Nucleus accumbens (tissue), 56 donors: ENCODE measurements around the gene GLT6D1.
A peak's percentile ranks its signal among the peaks of the same experiment; 100 is the strongest.

Experiments used
- DNase-seq, 56 donors: peaks; one replicate each; lab custom pipeline; 2025; lab: John Stamatoyannopoulos, UW

Gene GLT6D1

GRCh38 chr9:135588886-135589595 lies 50.3 kb downstream of the GLT6D1 start:
- no peak for DNase-seq

DNA sequence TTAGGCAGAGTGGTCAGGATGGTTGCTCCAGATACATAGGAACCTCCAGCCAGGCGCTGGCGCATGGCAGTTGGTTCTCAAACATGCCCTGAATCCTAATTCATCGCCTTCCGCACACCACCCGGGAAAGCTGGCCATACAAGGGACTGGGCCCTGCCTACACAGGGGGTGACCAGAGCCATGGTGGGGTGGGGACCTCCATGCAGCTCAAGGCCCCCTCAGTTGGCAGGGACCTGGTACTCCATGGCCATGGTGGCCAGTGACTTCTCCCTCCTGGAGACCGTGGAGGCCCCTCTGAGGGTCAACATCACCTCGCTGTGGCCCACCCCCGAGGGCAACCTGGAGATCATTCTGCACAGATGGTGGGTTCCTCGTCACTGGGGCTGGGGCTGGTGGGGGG lies 51.0 kb downstream of the GLT6D1 start:
- no peak for DNase-seq

DNA sequence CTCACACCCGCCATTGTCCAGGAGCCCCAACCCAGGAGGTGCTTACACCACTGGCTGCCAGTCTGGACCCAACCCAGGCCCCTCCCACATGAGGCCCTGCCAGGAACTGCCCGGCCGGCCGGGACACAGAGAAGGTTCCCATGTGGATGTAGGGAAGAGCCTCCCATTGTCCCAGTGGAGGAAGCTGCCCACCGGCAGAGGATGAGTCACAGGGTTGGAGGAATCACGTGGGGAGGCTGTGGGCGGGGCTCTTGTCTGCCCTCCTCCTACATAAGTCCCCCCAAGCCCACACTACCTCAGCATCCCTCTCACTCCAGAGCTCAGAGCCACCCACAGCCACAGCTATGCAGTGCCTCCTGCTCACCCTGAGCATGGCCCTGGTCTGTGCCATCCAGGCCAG lies 51.7 kb downstream of the GLT6D1 start:
- peak in 1 of 56 donors; percentile 33 for DNase-seq

GRCh38 chr9:135586601-135587109 lies 52.7 kb downstream of the GLT6D1 start:
- no peak for DNase-seq

- DNase-seq, result no peak
These were observed 54.4 kb downstream of the GLT6D1 start for GRCh38 chr9:135584934-135585333.

GRCh38 chr9:135584371-135584770 lies 55.0 kb downstream of the GLT6D1 start:
- no peak for DNase-seq

DNA sequence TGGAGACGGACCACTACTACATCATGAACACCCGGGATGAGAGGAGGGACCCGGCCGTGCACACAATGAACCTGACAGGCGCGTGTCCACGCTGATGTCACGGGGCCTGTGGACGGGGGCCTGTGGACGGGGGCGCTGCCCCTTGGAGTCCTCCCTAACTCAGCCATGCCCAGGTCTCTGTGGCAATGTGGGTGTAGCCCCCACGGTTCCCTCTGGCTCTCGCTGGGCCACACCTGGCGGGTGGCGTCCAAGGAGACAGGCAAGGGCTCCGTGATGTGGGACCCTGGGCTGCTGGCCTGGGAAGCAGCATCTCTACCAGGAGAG lies 55.7 kb downstream of the GLT6D1 start:
- DNase-seq, result no peak

GRCh38 chr9:135582966-135583687 lies 56.2 kb downstream of the GLT6D1 start:
- no peak for DNase-seq

- no peak for DNase-seq
These were observed 56.8 kb downstream of the GLT6D1 start for GRCh38 chr9:135582541-135582940.

GRCh38 chr9:135581636-135582426 lies 57.5 kb downstream of the GLT6D1 start:
- DNase-seq, result no peak

DNA sequence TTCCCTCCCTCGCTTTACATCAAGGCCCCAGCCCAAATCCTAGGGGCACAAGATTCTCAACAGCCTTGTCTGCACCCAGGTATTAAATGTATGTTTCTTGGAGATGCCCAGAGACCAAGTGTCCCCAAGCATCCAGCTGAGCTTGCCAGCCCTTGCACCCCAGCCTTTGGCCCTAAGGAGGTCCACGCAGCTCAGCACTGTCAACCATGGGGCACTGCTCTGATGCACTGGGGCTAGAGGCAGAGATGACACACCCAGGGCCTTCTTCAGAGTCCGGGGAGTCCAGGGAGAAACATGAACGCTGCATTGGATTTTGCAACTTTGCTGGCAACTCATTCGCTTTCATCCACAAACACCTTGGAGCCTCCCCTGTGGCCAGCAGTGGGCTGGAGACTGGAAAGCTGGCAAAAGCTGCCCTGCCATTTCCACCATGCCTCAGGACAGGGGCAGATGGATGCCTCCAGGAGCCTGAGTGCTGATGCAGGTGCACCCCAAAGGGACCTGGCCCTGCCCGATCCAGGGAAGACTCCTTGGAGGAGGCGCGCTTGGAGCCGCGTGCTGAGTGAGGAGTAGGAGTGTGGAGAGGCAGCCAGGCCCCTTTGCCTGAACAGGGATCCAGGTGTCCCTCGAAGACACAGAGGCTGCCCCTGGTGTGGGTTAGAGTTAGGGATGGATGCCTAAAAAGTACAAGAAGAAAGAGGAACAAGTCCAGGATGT lies 58.5 kb downstream of the GLT6D1 start:
- DNase-seq, result no peak

- DNase-seq, result no peak
These were observed 59.3 kb downstream of the GLT6D1 start for GRCh38 chr9:135579889-135580660.

- no peak for DNase-seq
These were observed 60.0 kb downstream of the GLT6D1 start for GRCh38 chr9:135579356-135579755.

DNA sequence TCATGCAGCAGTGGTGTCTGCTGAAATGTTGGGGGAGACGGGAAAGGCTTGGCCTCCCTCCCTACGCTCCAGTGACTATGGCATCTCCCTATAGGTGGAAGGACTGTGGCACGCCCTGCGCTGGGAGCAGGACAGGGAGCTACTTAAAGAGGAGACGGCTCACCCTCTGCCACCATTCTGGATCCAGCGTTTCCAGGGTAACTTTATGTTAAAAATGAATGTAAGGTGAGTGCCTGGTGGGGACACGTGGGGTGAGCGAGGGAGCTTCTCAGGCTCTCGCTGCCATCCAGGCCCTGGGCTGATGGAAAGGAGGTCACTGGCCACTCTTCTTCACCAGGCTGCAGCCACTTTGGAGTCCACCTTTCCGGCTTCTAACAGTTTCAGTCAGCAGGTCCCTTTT lies 62.1 kb downstream of the GLT6D1 start:
- no peak for DNase-seq

- DNase-seq, result no peak
These were observed 63.2 kb downstream of the GLT6D1 start for GRCh38 chr9:135575995-135576631.

DNA sequence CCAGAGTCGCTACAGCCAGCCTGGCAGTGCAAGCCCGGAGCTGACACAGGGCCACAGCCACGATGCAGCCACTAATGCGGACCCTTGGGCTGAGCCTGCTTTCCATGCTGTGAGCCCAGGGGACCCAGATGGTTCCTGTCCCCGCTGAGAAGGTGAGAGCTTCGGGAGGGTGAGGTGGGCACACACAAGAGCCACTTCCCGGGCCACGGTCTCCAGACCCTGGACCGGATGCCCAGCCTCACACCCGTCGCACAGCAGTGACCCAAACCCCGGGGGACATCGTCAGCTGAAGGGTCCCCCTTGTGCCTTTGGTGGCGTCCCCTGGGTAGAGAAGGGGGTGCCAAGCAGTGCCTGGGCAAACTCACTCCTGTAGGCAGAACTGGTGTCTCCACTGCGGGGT lies 64.4 kb downstream of the GLT6D1 start:
- DNase-seq, result no peak

GRCh38 chr9:135574331-135574730 lies 65.0 kb downstream of the GLT6D1 start:
- DNase-seq, result no peak
